Chondrocyte (in vitro differentiated cells): Measurements from ENCODE around the gene SCLT1. TPM values are rescaled to one million over a fixed set of nuclear protein-coding genes. Genes with fewer than 3 reads are reported as not detected.
"Not testable (repeated sequence)": the region's sequence is repeated elsewhere in the genome, so short reads cannot be mapped to it uniquely, and the experiment has no call there.

Source experiments
- DNase-seq: peaks from one replicate; pipeline ENCODE4 v3.0.0; 2021; ENCODE audit warnings: mixed read lengths, low spot score
- H3K27ac Mint-ChIP-seq: one replicate; pipeline ENCODE4 v1.8.0; 2021; ENCODE audit warnings: mild to moderate bottlenecking, moderate library complexity, mixed read lengths; ENCODE audit not compliant: unreplicated experiment
- H3K27me3 Mint-ChIP-seq: 2 replicates; pipeline ENCODE4 v1.8.0; 2021; ENCODE audit warnings: low read depth, mixed read lengths
- H3K36me3 Mint-ChIP-seq: 2 replicates; pipeline ENCODE4 v1.8.0; 2021; ENCODE audit warnings: low read depth, mixed read lengths
- H3K4me1 Mint-ChIP-seq: 2 replicates; pipeline ENCODE4 v1.8.0; 2021; ENCODE audit warnings: low read depth, mild to moderate bottlenecking, mixed read lengths
- H3K4me3 Mint-ChIP-seq: one replicate; pipeline ENCODE4 v1.8.0; 2021; ENCODE audit warnings: mild to moderate bottlenecking, moderate library complexity, mixed read lengths; ENCODE audit not compliant: unreplicated experiment
- H3K9me3 Mint-ChIP-seq: 2 replicates; pipeline ENCODE4 v1.8.0; 2021; ENCODE audit warnings: low read depth, mixed read lengths
- CTCF ChIP-seq: fragments of 200-600 bp; sonication (generic); IDR thresholded peaks from 2 replicates; pipeline ENCODE4 v1.5.0; 2021; ENCODE audit warnings: antibody characterized with exemption, mild to moderate bottlenecking, moderate library complexity
- total RNA-seq: library from RNA; stranded (reverse); gene quantifications from 3 replicates; pipeline ENCODE4 v1.2.1, GENCODE V29; 2021

SCLT1 gene
- total RNA-seq, 1 donor from 2014 or later, result 12.3 TPM

GRCh38 chr4:129080129-129080528 is 13.2 kb downstream of the SCLT1 start:
- Mint-ChIP-seq H3K4me1 (no peaks in the 10 kb centered on the region), H3K36me3 (peaks cover 31% of the 10 kb centered on the region), H3K27me3 (no peaks in the 10 kb centered on the region), H3K9me3 (peaks cover 16% of the 10 kb centered on the region), H3K4me3 (no peak overlapping the region), H3K27ac (no peak overlapping the region)
- TF ChIP-seq CTCF, result no peak
- DNase-seq, result no peak

GRCh38 chr4:129077326-129077725 is 16.0 kb downstream of the SCLT1 start:
- Mint-ChIP-seq H3K27ac (no peak overlapping the region), H3K9me3 (peaks cover 18% of the 10 kb centered on the region), H3K4me1 (no peaks in the 10 kb centered on the region), H3K27me3 (no peaks in the 10 kb centered on the region), H3K4me3 (no peak overlapping the region), H3K36me3 (peaks cover 36% of the 10 kb centered on the region)
- TF ChIP-seq CTCF, result no peak
- DNase-seq, result no peak

- peaks cover 20% of the 10 kb centered on the region for H3K36me3 Mint-ChIP-seq
- H3K4me3 Mint-ChIP-seq, result not testable (repeated sequence)
Measured at GRCh38 chr4:129069537-129069936, 23.8 kb downstream of the SCLT1 start.

GRCh38 chr4:129064717-129065116 is 28.6 kb downstream of the SCLT1 start:
- H3K4me1 Mint-ChIP-seq, result peaks cover 14% of the 10 kb centered on the region
- no peaks in the 10 kb centered on the region for H3K27me3 Mint-ChIP-seq
- TF ChIP-seq CTCF, result no peak
- peaks cover 31% of the 10 kb centered on the region for H3K36me3 Mint-ChIP-seq
- no peak for DNase-seq
- H3K9me3 Mint-ChIP-seq, result peaks cover 49% of the 10 kb centered on the region
- H3K27ac Mint-ChIP-seq, result no peak overlapping the region
- H3K4me3 Mint-ChIP-seq, result no peak overlapping the region

More at GRCh38 chr4:129069537-129069936, 23.8 kb downstream of the SCLT1 start:
- not testable (repeated sequence) for DNase-seq, H3K27ac Mint-ChIP-seq, H3K4me1 Mint-ChIP-seq, H3K27me3 Mint-ChIP-seq
- peaks cover 47% of the 10 kb centered on the region for H3K9me3 Mint-ChIP-seq

- no peak for DNase-seq
- Mint-ChIP-seq H3K27ac (no peak overlapping the region), H3K9me3 (peaks cover 48% of the 10 kb centered on the region), H3K4me1 (peaks cover 14% of the 10 kb centered on the region), H3K4me3 (no peak overlapping the region), H3K36me3 (peaks cover 40% of the 10 kb centered on the region), H3K27me3 (no peaks in the 10 kb centered on the region)
- TF ChIP-seq CTCF, result no peak
Measured at GRCh38 chr4:129063640-129064039, 29.7 kb downstream of the SCLT1 start.

- Mint-ChIP-seq H3K36me3 (peaks cover 44% of the 10 kb centered on the region), H3K27ac (no peak overlapping the region), H3K4me3 (no peak overlapping the region), H3K9me3 (peaks cover 51% of the 10 kb centered on the region), H3K27me3 (no peaks in the 10 kb centered on the region), H3K4me1 (peaks cover 14% of the 10 kb centered on the region)
- DNase-seq, result no peak
- no peak for TF ChIP-seq CTCF
Measured at GRCh38 chr4:129062580-129062979, 30.8 kb downstream of the SCLT1 start.
